Neuronal stem cell (in vitro differentiated cells): Measurements from ENCODE around the gene GRIN2A.

Experiments used
- DNase-seq: peaks from one replicate; pipeline ENCODE4 v3.0.0-alpha.2; 2013; ENCODE audit warnings: low spot score
- H2AFZ ChIP-seq: one replicate; pipeline ENCODE4 v1.6.1; 2013; ENCODE audit warnings: mild to moderate bottlenecking, low read length, inconsistent platforms
- H2AK5ac ChIP-seq: 2 replicates; pipeline ENCODE4 v1.6.1; 2013; ENCODE audit warnings: low read depth, mild to moderate bottlenecking, inconsistent platforms, low read length, moderate library complexity, mixed read lengths
- H2BK120ac ChIP-seq: 2 replicates; pipeline ENCODE4 v1.6.1; 2013; ENCODE audit warnings: low read depth, mild to moderate bottlenecking, inconsistent platforms, low read length, moderate library complexity, mixed read lengths
- H2BK12ac ChIP-seq: one replicate; pipeline ENCODE4 v1.6.1; 2013; ENCODE audit warnings: low read length, inconsistent platforms
- H2BK15ac ChIP-seq: 2 replicates; pipeline ENCODE4 v1.6.1; 2013; ENCODE audit warnings: mild to moderate bottlenecking, low read length, inconsistent platforms, mixed read lengths
- H2BK5ac ChIP-seq: one replicate; pipeline ENCODE4 v1.6.1; 2013; ENCODE audit warnings: inconsistent platforms, mild to moderate bottlenecking, low read length, moderate library complexity
- H3K14ac ChIP-seq: one replicate; pipeline ENCODE4 v1.6.1; 2013; ENCODE audit warnings: low read length, inconsistent platforms
- H3K18ac ChIP-seq: 2 replicates; pipeline ENCODE4 v1.6.1; 2013; ENCODE audit warnings: low read length, inconsistent platforms
- H3K23ac ChIP-seq: 2 replicates; pipeline ENCODE4 v1.6.1; 2013; ENCODE audit warnings: low read depth, mild to moderate bottlenecking, mixed read lengths, low read length, inconsistent platforms; ENCODE audit not compliant: poor library complexity
- H3K27ac ChIP-seq: replicated peaks from 3 replicates; pipeline ENCODE4 v1.5.1; 2013; ENCODE audit warnings: low read length, inconsistent platforms
- H3K27me3 ChIP-seq, 3 experiments: 2 replicates each; pipeline ENCODE4 v1.6.1; 2013; ENCODE audit warnings: low read length in 3 of 3, mild to moderate bottlenecking in 2 of 3, inconsistent platforms in 1 of 3, low read depth in 1 of 3, mixed read lengths in 1 of 3, moderate library complexity in 1 of 3; ENCODE audit not compliant: control insufficient read depth in 3 of 3, insufficient read depth in 3 of 3
- H3K36me3 ChIP-seq, 2 donors: replicated peaks in 1 of 2; 2 replicates each; pipeline ENCODE4 v1.6.1; 2013; ENCODE audit warnings: low read length in 2 of 2; ENCODE audit not compliant: control insufficient read depth in 2 of 2, insufficient read depth in 2 of 2
- H3K4ac ChIP-seq: 2 replicates; pipeline ENCODE4 v1.6.1; 2013; ENCODE audit warnings: inconsistent platforms, mild to moderate bottlenecking, low read length, moderate library complexity
- H3K4me1 ChIP-seq, 2 donors: 1 replicate in 1 of 2; 2 replicates in 1 of 2; pipeline ENCODE4 v1.6.1; 2013; ENCODE audit warnings: low read length in 2 of 2, low read depth in 1 of 2; ENCODE audit not compliant: control insufficient read depth in 2 of 2, insufficient read depth in 1 of 2
- H3K4me2 ChIP-seq: one replicate; pipeline ENCODE4 v1.6.1; 2013; ENCODE audit warnings: mild to moderate bottlenecking, low read length, inconsistent platforms; ENCODE audit not compliant: insufficient read depth, poor library complexity, severe bottlenecking
- H3K4me3 ChIP-seq, 2 donors: 2 replicates each; pipeline ENCODE4 v1.5.1; 2013; ENCODE audit warnings: low read length in 2 of 2, mild to moderate bottlenecking in 2 of 2, inconsistent platforms in 1 of 2, moderate library complexity in 1 of 2
- H3K79me1 ChIP-seq: one replicate; pipeline ENCODE4 v1.6.1; 2013; ENCODE audit warnings: low read depth, mild to moderate bottlenecking, inconsistent platforms, low read length, moderate library complexity
- H3K9ac ChIP-seq: one replicate; pipeline ENCODE4 v1.6.1; 2013; ENCODE audit warnings: mild to moderate bottlenecking, low read depth, low read length, inconsistent platforms; ENCODE audit not compliant: poor library complexity
- H3K9me3 ChIP-seq, 2 donors: replicated peaks in 1 of 2; 2 replicates each; pipeline versions ENCODE3 to v1.6.1; 2013; ENCODE audit warnings: low read length in 2 of 2, mild to moderate bottlenecking in 2 of 2, inconsistent platforms in 1 of 2, low read depth in 1 of 2, mixed read lengths in 1 of 2, moderate library complexity in 1 of 2; ENCODE audit not compliant: control insufficient read depth in 2 of 2, insufficient read depth in 1 of 2
- H4K8ac ChIP-seq: one replicate; pipeline ENCODE4 v1.6.1; 2013; ENCODE audit warnings: low read depth, mild to moderate bottlenecking, inconsistent platforms, low read length, moderate library complexity
- H4K91ac ChIP-seq: one replicate; pipeline ENCODE4 v1.6.1; 2013; ENCODE audit warnings: low read length, low read depth, mild to moderate bottlenecking, inconsistent platforms; ENCODE audit not compliant: poor library complexity
- WGBS, 2 donors: extraction: QIAGEN DNeasy Blood & Tissue Kit; methylation state at CpG; one replicate each; pipeline ENCODE4 v1.1.7; 2013; ENCODE audit warnings: missing lambda C conversion rate in 2 of 2, mixed read lengths in 1 of 2; ENCODE audit not compliant: insufficient read length in 2 of 2, insufficient replicate concordance in 1 of 2; ENCODE audit errors: extremely low coverage in 2 of 2; 5-methylcytosine and 5-hydroxymethylcytosine counted together

Gene GRIN2A

GRCh38 chr16:10015397-10015796 is 166.8 kb downstream of the GRIN2A start:
- Histone ChIP-seq H3K79me1 (no peaks in the 10 kb centered on the region), H3K36me3 (no peaks in the 10 kb centered on the region), H2AK5ac (no peak overlapping the region), H3K4me2 (no peak overlapping the region), H3K4me1 (peaks cover 0 to 5% of the 10 kb centered on the region in 2 donors), H3K4ac (no peak overlapping the region), H2BK15ac (no peak overlapping the region), H4K91ac (no peak overlapping the region), H3K23ac (no peak overlapping the region), H3K9me3 (no peaks in the 10 kb centered on the region), H4K8ac (no peak overlapping the region), H3K27me3 (no peaks in the 10 kb centered on the region), H3K18ac (peak overlapping the region; percentile 39), H3K9ac (no peak overlapping the region), H3K27ac (no peak overlapping the region), H3K14ac (peak overlapping the region; percentile 65), H3K4me3 (no peak overlapping the region), H2AFZ (no peak overlapping the region), H2BK12ac (no peak overlapping the region), H2BK5ac (no peak overlapping the region), H2BK120ac (no peak overlapping the region)
- DNase-seq, result no peak
- no CpG with 5 or more reads among the region's 3 CpGs for WGBS, 2 donors

- Histone ChIP-seq H2BK12ac (no peak overlapping the region), H3K9me3 (no peaks in the 10 kb centered on the region), H3K9ac (no peak overlapping the region), H3K14ac (no peak overlapping the region), H4K91ac (no peak overlapping the region), H3K27me3 (no peaks in the 10 kb centered on the region), H3K4me3 (no peak overlapping the region), H2AK5ac (no peak overlapping the region), H2BK120ac (no peak overlapping the region), H3K4ac (no peak overlapping the region), H3K23ac (no peak overlapping the region), H2BK15ac (no peak overlapping the region), H2BK5ac (no peak overlapping the region), H2AFZ (no peak overlapping the region), H4K8ac (no peak overlapping the region), H3K36me3 (no peaks in the 10 kb centered on the region), H3K4me1 (peaks cover 0 to 5% of the 10 kb centered on the region in 2 donors), H3K27ac (no peak overlapping the region), H3K79me1 (no peaks in the 10 kb centered on the region), H3K18ac (no peak overlapping the region), H3K4me2 (no peak overlapping the region)
- DNase-seq, result no peak
- no CpG with 5 or more reads among the region's 5 CpGs for WGBS, 2 donors
Measured at GRCh38 chr16:10013774-10014173, 168.5 kb downstream of the GRIN2A start.

GRCh38 chr16:10013364-10013763 is 168.9 kb downstream of the GRIN2A start:
- Histone ChIP-seq H3K23ac (no peak overlapping the region), H3K14ac (no peak overlapping the region), H3K36me3 (no peaks in the 10 kb centered on the region), H3K4me2 (no peak overlapping the region), H2BK15ac (no peak overlapping the region), H2BK120ac (no peak overlapping the region), H3K27ac (no peak overlapping the region), H3K4ac (no peak overlapping the region), H2AFZ (no peak overlapping the region), H3K27me3 (no peaks in the 10 kb centered on the region), H2BK12ac (no peak overlapping the region), H3K18ac (no peak overlapping the region), H3K9ac (no peak overlapping the region), H3K4me1 (peaks cover 0 to 4% of the 10 kb centered on the region in 2 donors), H2BK5ac (no peak overlapping the region), H4K8ac (no peak overlapping the region), H3K79me1 (no peaks in the 10 kb centered on the region), H4K91ac (no peak overlapping the region), H3K4me3 (no peak overlapping the region), H2AK5ac (no peak overlapping the region), H3K9me3 (no peaks in the 10 kb centered on the region)
- WGBS, 2 donors, result no CpG with 5 or more reads among the region's 4 CpGs
- no peak for DNase-seq

DNA sequence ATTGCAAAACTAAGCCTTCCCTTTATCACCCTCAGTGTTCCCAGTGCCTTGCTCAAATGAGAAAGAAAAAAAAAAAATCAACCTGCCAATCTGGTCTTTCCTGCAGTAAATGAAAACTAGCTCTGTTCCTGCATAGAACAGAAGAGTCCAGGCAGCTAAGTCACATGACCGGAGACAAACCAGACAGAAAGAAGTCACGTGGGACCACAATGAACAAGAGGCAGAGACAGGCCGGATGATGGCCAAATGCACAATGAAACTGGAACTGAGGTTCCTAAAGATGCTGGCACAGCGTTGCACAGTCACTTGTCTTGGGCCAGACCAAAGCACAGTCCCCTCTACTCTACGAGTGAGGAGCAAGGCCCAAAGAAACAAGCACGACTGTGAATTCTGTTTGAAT is 172.5 kb downstream of the GRIN2A start:
- Histone ChIP-seq H2AK5ac (no peak overlapping the region), H3K27ac (no peak overlapping the region), H3K79me1 (no peaks in the 10 kb centered on the region), H4K8ac (no peak overlapping the region), H3K14ac (peak overlapping the region; percentile 26), H3K4ac (no peak overlapping the region), H3K9me3 (no peaks in the 10 kb centered on the region), H2BK120ac (no peak overlapping the region), H3K27me3 (no peaks in the 10 kb centered on the region), H2BK15ac (no peak overlapping the region), H3K4me1 (peaks cover 0 to 5% of the 10 kb centered on the region in 2 donors), H3K36me3 (no peaks in the 10 kb centered on the region), H2BK12ac (no peak overlapping the region), H3K23ac (no peak overlapping the region), H2AFZ (peak overlapping the region; percentile 77), H3K9ac (no peak overlapping the region), H3K4me2 (no peak overlapping the region), H4K91ac (no peak overlapping the region), H3K18ac (peak overlapping the region; percentile 86), H3K4me3 (no peak overlapping the region), H2BK5ac (no peak overlapping the region)
- WGBS, 2 donors, result no CpG with 5 or more reads among the region's 6 CpGs
- DNase-seq, result no peak
